GM12891 (cell line): ENCODE measurements around the gene CHMP4B.

Experiments used
- PAX5 ChIP-seq: IDR thresholded peaks from 2 replicates; pipeline ENCODE4 v1.6.1; 2011; ENCODE audit warnings: low read length, moderate library complexity, mild to moderate bottlenecking; ENCODE audit not compliant: insufficient read depth, severe bottlenecking
- POLR2A ChIP-seq: IDR thresholded peaks from 2 replicates; pipeline ENCODE4 v1.6.1; 2011; ENCODE audit warnings: low read depth, low read length, control low read depth
- POLR2AphosphoS5 ChIP-seq: IDR thresholded peaks from 2 replicates; pipeline ENCODE4 v1.6.1; 2011; ENCODE audit warnings: low read depth, low read length, control low read depth
- TAF1 ChIP-seq: IDR thresholded peaks from 2 replicates; pipeline ENCODE4 v1.6.1; 2011; ENCODE audit warnings: low read depth, low read length, control low read depth

- no peak for TF ChIP-seq POLR2A
- no peak for TF ChIP-seq TAF1
- no peak for TF ChIP-seq PAX5
- TF ChIP-seq POLR2AphosphoS5 = no peak
These were observed 42.1 kb upstream of the CHMP4B start for GRCh38 chr20:33769043-33769442.
